ENCODE results near the gene MGAT3.

GRCh38 chr22:39519681-39520225 is 62.9 kb downstream of the MGAT3 start:
- peak; percentile 97 for TF ChIP-seq POLR2AphosphoS5 (IDR thresholded peaks at IDR 0.05)
- TF ChIP-seq CTCF (IDR thresholded peaks at IDR 0.05; ENCODE audit: poor library complexity, severe bottlenecking): peak; percentile 55
- TF ChIP-seq EZH2 (IDR thresholded peaks at IDR 0.05; ENCODE audit: borderline replicate concordance, insufficient read depth, low read length, poor library complexity, severe bottlenecking): no peak
- peak; percentile 66 for TF ChIP-seq REST (IDR thresholded peaks at IDR 0.05; ENCODE audit: borderline replicate concordance)
- peak; percentile 63 for TF ChIP-seq SMC3 (conservative IDR thresholded peaks at IDR 0.05; ENCODE audit: poor library complexity)

All from neural cell (in vitro differentiated cells).